HepG2 (cell line): ENCODE measurements around the gene RHOG.

Experiments used
- ZNF124 ChIP-seq: sonication (generic); formaldehyde crosslinking; IDR thresholded peaks from 2 replicates; pipeline ENCODE4 v1.4.0; 2020; ENCODE audit warnings: missing genetic modification reagents
- ZNF282 ChIP-seq: fragments of 450-650 bp; IDR thresholded peaks from 2 replicates; pipeline ENCODE4 v1.6.1; 2018; ENCODE audit not compliant: partially characterized antibody

DNA sequence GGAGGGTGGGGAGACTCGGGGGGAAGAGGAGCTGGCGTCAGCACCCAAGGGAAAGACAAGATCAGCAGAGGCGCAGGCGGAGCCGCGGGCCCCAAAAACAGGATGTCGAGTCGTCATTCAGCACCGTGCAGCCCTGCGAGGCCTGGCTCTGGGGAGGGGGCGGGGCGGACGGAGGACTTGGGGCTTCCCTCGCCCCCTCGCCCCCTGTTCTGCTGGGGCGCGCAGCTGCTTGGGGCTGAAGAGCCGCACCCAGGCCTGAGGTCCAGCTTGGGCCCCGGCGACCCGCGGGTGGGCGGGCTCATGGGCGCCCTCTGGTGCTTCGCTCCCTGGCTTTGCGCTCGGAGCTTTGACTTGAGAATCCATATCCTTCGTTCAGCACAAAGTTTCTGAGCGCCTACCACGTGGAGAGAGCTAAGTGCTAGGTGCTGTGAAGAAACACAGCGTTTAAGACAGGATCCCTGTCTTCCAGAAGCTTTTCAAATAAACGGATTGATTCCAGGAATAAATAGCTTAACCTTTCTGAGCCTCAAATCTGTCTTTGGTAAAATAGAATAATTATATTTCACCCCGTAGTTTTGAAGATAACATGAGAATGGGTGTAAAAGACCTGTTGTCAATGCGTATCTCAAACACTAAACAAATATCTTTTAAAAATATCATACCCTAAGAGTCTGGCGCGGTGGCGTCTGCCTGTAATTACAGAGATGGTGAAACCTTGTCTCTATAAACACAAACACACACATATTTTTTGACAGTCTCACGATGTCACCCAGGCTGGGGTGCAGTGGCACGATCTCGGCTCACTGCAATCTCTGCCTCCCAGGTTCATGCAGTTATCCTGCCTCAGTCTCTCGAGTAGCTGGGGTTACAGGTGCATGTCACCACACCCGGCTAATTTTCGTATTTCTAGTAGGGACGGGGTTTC lies 929 bp upstream of the RHOG start:
- TF ChIP-seq ZNF282 (no peak), ZNF124 (no peak)
